Effector memory CD8-positive, alpha-beta T cell (primary cell): Measurements from ENCODE around the gene ACE2.
"Not testable (repeated sequence)": the region's sequence is repeated elsewhere in the genome, so short reads cannot be mapped to it uniquely, and the experiment has no call there.

ENCODE experiments used
- ATAC-seq: fragments of 150-1000 bp; cut with Tn5 transposase; replicated peaks from 2 replicates; pipeline ENCODE4 v1.10.0; 2021; ENCODE audit warnings: mild to moderate bottlenecking, moderate library complexity
- DNase-seq, 3 experiments: peaks; one replicate each; pipeline ENCODE4 v3.0.0; 2021
- H3K27ac Mint-ChIP-seq, 2 donors: one replicate each; pipeline ENCODE4 v1.8.0; 2022; ENCODE audit warnings: mild to moderate bottlenecking in 2 of 2, mixed read lengths in 2 of 2, moderate library complexity in 2 of 2
- H3K27me3 Mint-ChIP-seq, 2 donors: one replicate each; pipeline ENCODE4 v1.8.0; 2022; ENCODE audit warnings: mixed read lengths in 2 of 2
- H3K36me3 Mint-ChIP-seq: one replicate; pipeline ENCODE4 v1.8.0; 2022; ENCODE audit warnings: mild to moderate bottlenecking, moderate library complexity, mixed read lengths; ENCODE audit not compliant: insufficient read depth
- H3K4me1 Mint-ChIP-seq, 2 donors: one replicate each; pipeline ENCODE4 v1.8.0; 2022; ENCODE audit warnings: low read depth in 2 of 2, mixed read lengths in 2 of 2
- H3K4me3 Mint-ChIP-seq, 2 donors: one replicate each; pipeline ENCODE4 v1.8.0; 2022; ENCODE audit warnings: mild to moderate bottlenecking in 2 of 2, mixed read lengths in 2 of 2, moderate library complexity in 2 of 2
- H3K9me3 Mint-ChIP-seq, 2 donors: one replicate each; pipeline ENCODE4 v1.8.0; 2022; ENCODE audit warnings: mixed read lengths in 2 of 2
- total RNA-seq, 9 experiments: gene quantifications; one replicate each; lab custom pipeline; 2026; lab: John Stamatoyannopoulos, UW

ACE2 gene
- 0 reads per million in 9 experiments for total RNA-seq

DNA sequence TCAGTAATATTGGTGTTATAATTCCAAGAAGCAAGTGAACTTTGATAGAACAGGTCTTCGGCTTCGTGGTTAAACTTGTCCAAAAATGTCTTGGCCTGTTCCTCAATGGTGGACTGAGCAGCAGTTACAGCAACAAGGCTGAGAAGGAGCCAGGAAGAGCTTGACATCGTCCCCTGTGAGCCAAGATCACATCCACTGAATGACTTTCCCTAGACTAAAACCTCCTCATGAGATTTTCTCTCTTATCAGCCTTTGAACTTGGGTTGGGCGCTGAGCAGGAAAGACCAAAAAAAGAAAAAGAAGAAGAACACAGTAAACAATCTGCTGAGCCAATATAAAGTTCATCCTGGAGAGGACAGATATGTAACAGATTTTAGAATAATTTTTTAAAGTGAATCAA lies at the start of gene ACE2:
Gene ACE2 (minus strand): TSS at position 216 of the 400 bp plus-strand sequence. CDS start 49 bp downstream, at position 167.
- H3K27me3 Mint-ChIP-seq = peaks cover 9 to 30% of the 10 kb centered on the region in 2 donors
- no peaks in the 10 kb centered on the region for H3K4me1 Mint-ChIP-seq
- no peaks in the 10 kb centered on the region for H3K9me3 Mint-ChIP-seq
- DNase-seq (no peak), ATAC-seq (no peak)
- no peak within 1 kb of the TSS for H3K4me3 Mint-ChIP-seq
- no peaks in the 10 kb centered on the region for H3K36me3 Mint-ChIP-seq
- H3K27ac Mint-ChIP-seq = no peak within 1 kb of the TSS

DNA sequence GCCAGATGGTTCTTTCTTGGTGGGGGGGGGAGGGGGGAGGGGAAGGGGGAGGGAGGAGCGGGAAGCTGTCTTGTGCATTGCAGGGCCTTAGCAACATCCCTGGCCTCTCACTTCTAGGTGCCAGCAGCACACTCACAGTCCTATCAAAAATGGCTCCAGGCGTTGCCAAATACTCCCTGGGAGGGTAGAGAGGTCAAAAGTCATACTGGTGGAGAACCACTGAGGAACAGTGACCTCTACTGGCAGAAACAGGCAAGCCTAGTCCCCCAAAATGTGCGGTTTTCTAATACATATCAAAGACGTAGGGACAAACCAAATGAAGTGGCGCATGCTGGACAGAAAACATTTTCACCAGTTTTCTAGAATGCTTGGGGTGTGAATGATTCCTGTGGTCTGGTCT lies 46.8 kb upstream of the ACE2 start:
- peaks cover 8 to 14% of the 10 kb centered on the region in 2 donors for H3K27me3 Mint-ChIP-seq
- peak; percentile 62 for ATAC-seq

GRCh38 chrX:15646543-15646942 lies 45.8 kb upstream of the ACE2 start:
- H3K27ac Mint-ChIP-seq = no peak overlapping the region
- H3K27me3 Mint-ChIP-seq = peaks cover 8 to 14% of the 10 kb centered on the region in 2 donors
- no peaks in the 10 kb centered on the region for H3K36me3 Mint-ChIP-seq
- no peak for ATAC-seq
- no peaks in the 10 kb centered on the region for H3K9me3 Mint-ChIP-seq
- peaks cover 0 to 3% of the 10 kb centered on the region in 2 donors for H3K4me1 Mint-ChIP-seq
- no peak for DNase-seq
- H3K4me3 Mint-ChIP-seq = no peak overlapping the region

More for the DNA sequence above, 46.8 kb upstream of the ACE2 start:
- H3K4me3 Mint-ChIP-seq, H3K4me1 Mint-ChIP-seq, H3K9me3 Mint-ChIP-seq, DNase-seq, H3K27ac Mint-ChIP-seq, H3K36me3 Mint-ChIP-seq: not testable (repeated sequence)

GRCh38 chrX:15646031-15646430 lies 45.3 kb upstream of the ACE2 start:
- ATAC-seq (no peak), DNase-seq (no peak)
- H3K4me3 Mint-ChIP-seq = no peak overlapping the region
- H3K27ac Mint-ChIP-seq = no peak overlapping the region
- peaks cover 8 to 14% of the 10 kb centered on the region in 2 donors for H3K27me3 Mint-ChIP-seq
- no peaks in the 10 kb centered on the region for H3K36me3 Mint-ChIP-seq
- H3K9me3 Mint-ChIP-seq = no peaks in the 10 kb centered on the region
- H3K4me1 Mint-ChIP-seq = peaks cover 0 to 3% of the 10 kb centered on the region in 2 donors

- H3K9me3 Mint-ChIP-seq = no peaks in the 10 kb centered on the region
- DNase-seq (no peak), ATAC-seq (no peak)
- no peak overlapping the region for H3K4me3 Mint-ChIP-seq
- no peaks in the 10 kb centered on the region for H3K36me3 Mint-ChIP-seq
- H3K4me1 Mint-ChIP-seq = peaks cover 0 to 4% of the 10 kb centered on the region in 2 donors
- H3K27ac Mint-ChIP-seq = peak overlapping the region in 1 of 2 donors; percentile 22
- H3K27me3 Mint-ChIP-seq = peaks cover 8 to 22% of the 10 kb centered on the region in 2 donors
Measured at GRCh38 chrX:15645266-15645665, 44.5 kb upstream of the ACE2 start.

- ATAC-seq = no peak
- H3K4me1 Mint-ChIP-seq = peaks cover 0 to 4% of the 10 kb centered on the region in 2 donors
- H3K4me3 Mint-ChIP-seq = no peak overlapping the region
- no peak overlapping the region for H3K27ac Mint-ChIP-seq
- peaks cover 8 to 24% of the 10 kb centered on the region in 2 donors for H3K27me3 Mint-ChIP-seq
- H3K9me3 Mint-ChIP-seq = no peaks in the 10 kb centered on the region
- no peaks in the 10 kb centered on the region for H3K36me3 Mint-ChIP-seq
- no peak for DNase-seq
Measured at GRCh38 chrX:15644560-15644872, 43.8 kb upstream of the ACE2 start.

- H3K4me1 Mint-ChIP-seq = peaks cover 0 to 4% of the 10 kb centered on the region in 2 donors
- H3K4me3 Mint-ChIP-seq = peak overlapping the region; percentile 19 to 55
- DNase-seq (no peak), ATAC-seq (peak; percentile 35)
- H3K27me3 Mint-ChIP-seq = peaks cover 8 to 24% of the 10 kb centered on the region in 2 donors
- H3K27ac Mint-ChIP-seq = no peak overlapping the region
- no peaks in the 10 kb centered on the region for H3K36me3 Mint-ChIP-seq
- H3K9me3 Mint-ChIP-seq = no peaks in the 10 kb centered on the region
Measured at GRCh38 chrX:15643786-15644559, 43.2 kb upstream of the ACE2 start.

DNA sequence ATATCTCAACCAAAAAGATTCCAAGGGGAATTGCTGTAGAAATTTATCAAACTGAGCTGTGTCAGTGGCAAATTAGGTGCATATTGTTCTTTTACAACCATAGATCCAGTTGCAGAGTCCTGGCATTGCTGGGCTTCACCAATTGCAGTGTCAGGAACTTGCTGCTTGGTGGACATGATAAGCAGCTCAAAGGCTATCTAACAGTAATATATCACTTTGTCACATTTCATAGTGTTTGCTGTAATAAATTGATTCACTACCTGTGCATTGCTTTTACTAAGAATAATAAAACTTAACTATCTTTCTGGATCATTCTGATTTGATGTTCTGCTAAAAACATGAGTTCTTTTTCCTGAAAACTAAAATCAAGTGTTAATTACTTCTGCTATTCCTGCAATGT lies 30.9 kb upstream of the ACE2 start:
- Mint-ChIP-seq H3K36me3 (no peaks in the 10 kb centered on the region), H3K9me3 (no peaks in the 10 kb centered on the region)

GRCh38 chrX:15623054-15623453 lies 22.3 kb upstream of the ACE2 start:
- H3K4me1 Mint-ChIP-seq = no peaks in the 10 kb centered on the region
- peaks cover 8 to 11% of the 10 kb centered on the region in 2 donors for H3K27me3 Mint-ChIP-seq
- H3K4me3 Mint-ChIP-seq = no peak overlapping the region
- no peaks in the 10 kb centered on the region for H3K9me3 Mint-ChIP-seq
- H3K27ac Mint-ChIP-seq = no peak overlapping the region
- no peak for ATAC-seq
- no peaks in the 10 kb centered on the region for H3K36me3 Mint-ChIP-seq
- DNase-seq = no peak

More for the DNA sequence above, 30.9 kb upstream of the ACE2 start:
- ATAC-seq (no peak), DNase-seq (no peak)
- Mint-ChIP-seq H3K4me3 (no peak overlapping the region), H3K4me1 (no peaks in the 10 kb centered on the region), H3K27ac (no peak overlapping the region), H3K27me3 (peaks cover 7 to 18% of the 10 kb centered on the region in 2 donors)

GRCh38 chrX:15619053-15619755 lies 18.4 kb upstream of the ACE2 start:
- Mint-ChIP-seq H3K9me3 (no peaks in the 10 kb centered on the region), H3K4me3 (no peak overlapping the region), H3K27ac (no peak overlapping the region), H3K4me1 (no peaks in the 10 kb centered on the region), H3K27me3 (peaks cover 8 to 21% of the 10 kb centered on the region in 2 donors), H3K36me3 (no peaks in the 10 kb centered on the region)
- DNase-seq (no peak), ATAC-seq (no peak)

- Mint-ChIP-seq H3K4me3 (no peak overlapping the region), H3K27me3 (peaks cover 8 to 16% of the 10 kb centered on the region in 2 donors)
Measured at GRCh38 chrX:15617111-15617510, 16.4 kb upstream of the ACE2 start.

GRCh38 chrX:15616531-15616930 lies 15.8 kb upstream of the ACE2 start:
- Mint-ChIP-seq H3K36me3 (no peaks in the 10 kb centered on the region), H3K4me1 (no peaks in the 10 kb centered on the region), H3K9me3 (no peaks in the 10 kb centered on the region), H3K27me3 (peaks cover 8 to 16% of the 10 kb centered on the region in 2 donors), H3K27ac (no peak overlapping the region), H3K4me3 (no peak overlapping the region)
- no peak for DNase-seq
- ATAC-seq = no peak

More at GRCh38 chrX:15617111-15617510, 16.4 kb upstream of the ACE2 start:
- H3K9me3 Mint-ChIP-seq = no peaks in the 10 kb centered on the region
- ATAC-seq = no peak
- DNase-seq = no peak
- H3K4me1 Mint-ChIP-seq = no peaks in the 10 kb centered on the region
- H3K36me3 Mint-ChIP-seq = no peaks in the 10 kb centered on the region
- no peak overlapping the region for H3K27ac Mint-ChIP-seq

DNA sequence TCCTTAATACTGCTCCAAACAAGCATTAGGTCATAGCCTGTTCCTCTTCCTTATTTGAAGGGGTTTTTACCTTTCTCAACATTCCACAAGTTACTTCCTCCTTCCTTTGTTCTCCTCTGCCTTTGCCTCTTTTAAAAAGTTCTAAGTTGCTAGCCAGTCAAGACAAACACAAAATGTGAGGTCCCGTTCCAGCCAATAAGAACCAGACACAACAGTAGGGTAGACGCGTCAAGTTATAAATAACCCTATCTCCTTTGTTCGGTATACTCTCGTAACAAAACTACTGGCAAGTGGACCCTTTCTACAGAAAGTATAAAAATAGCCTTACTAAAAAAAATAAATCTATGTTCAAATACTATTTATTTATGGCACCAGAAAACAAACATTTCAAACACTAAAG lies 6.3 kb upstream of the ACE2 start:
- H3K27me3 Mint-ChIP-seq = peaks cover 1 to 17% of the 10 kb centered on the region in 2 donors
- no peaks in the 10 kb centered on the region for H3K9me3 Mint-ChIP-seq
- no peak overlapping the region for H3K4me3 Mint-ChIP-seq
- H3K36me3 Mint-ChIP-seq = no peaks in the 10 kb centered on the region
- H3K27ac Mint-ChIP-seq = no peak overlapping the region
- H3K4me1 Mint-ChIP-seq = no peaks in the 10 kb centered on the region
- ATAC-seq (no peak), DNase-seq (no peak)

GRCh38 chrX:15606136-15606535 lies 5.4 kb upstream of the ACE2 start:
- Mint-ChIP-seq H3K9me3 (no peaks in the 10 kb centered on the region), H3K4me1 (no peaks in the 10 kb centered on the region), H3K36me3 (no peaks in the 10 kb centered on the region), H3K27ac (no peak overlapping the region), H3K27me3 (peaks cover 9 to 19% of the 10 kb centered on the region in 2 donors), H3K4me3 (no peak overlapping the region)
- no peak for ATAC-seq
- no peak for DNase-seq
